Mesodermal cell (in vitro differentiated cells): Measurements from ENCODE around the gene ASH1L.

ENCODE experiments used
- H3K27ac ChIP-seq: 2 replicates; pipeline ENCODE4 v1.7.0; 2013; ENCODE audit warnings: mild to moderate bottlenecking, low read depth, low read length, moderate library complexity; ENCODE audit not compliant: severe bottlenecking
- H3K36me3 ChIP-seq: 2 replicates; pipeline ENCODE4 v1.7.1; 2013; ENCODE audit warnings: mild to moderate bottlenecking, low read length, moderate library complexity; ENCODE audit not compliant: control insufficient read depth, insufficient read depth
- H3K4me1 ChIP-seq: one replicate; pipeline ENCODE4 v1.7.1; 2013; ENCODE audit warnings: mild to moderate bottlenecking, low read length; ENCODE audit not compliant: insufficient read depth, control insufficient read depth, poor library complexity, severe bottlenecking
- H3K4me3 ChIP-seq: 2 replicates; pipeline ENCODE4 v1.7.0; 2013; ENCODE audit warnings: low read length, control low read depth, mild to moderate bottlenecking; ENCODE audit not compliant: insufficient read depth, poor library complexity, severe bottlenecking; ENCODE audit errors: extremely low read depth
- H3K9me3 ChIP-seq: 2 replicates; pipeline ENCODE4 v1.7.1; 2013; ENCODE audit warnings: mild to moderate bottlenecking, low read length, moderate library complexity; ENCODE audit not compliant: control insufficient read depth
- WGBS, 2 experiments: methylation state at CpG; one replicate each; pipeline ENCODE4 v1.1.5; 2013; ENCODE audit warnings: missing lambda C conversion rate in 2 of 2; ENCODE audit not compliant: insufficient coverage in 2 of 2; 5-methylcytosine and 5-hydroxymethylcytosine counted together

The ASH1L gene

DNA sequence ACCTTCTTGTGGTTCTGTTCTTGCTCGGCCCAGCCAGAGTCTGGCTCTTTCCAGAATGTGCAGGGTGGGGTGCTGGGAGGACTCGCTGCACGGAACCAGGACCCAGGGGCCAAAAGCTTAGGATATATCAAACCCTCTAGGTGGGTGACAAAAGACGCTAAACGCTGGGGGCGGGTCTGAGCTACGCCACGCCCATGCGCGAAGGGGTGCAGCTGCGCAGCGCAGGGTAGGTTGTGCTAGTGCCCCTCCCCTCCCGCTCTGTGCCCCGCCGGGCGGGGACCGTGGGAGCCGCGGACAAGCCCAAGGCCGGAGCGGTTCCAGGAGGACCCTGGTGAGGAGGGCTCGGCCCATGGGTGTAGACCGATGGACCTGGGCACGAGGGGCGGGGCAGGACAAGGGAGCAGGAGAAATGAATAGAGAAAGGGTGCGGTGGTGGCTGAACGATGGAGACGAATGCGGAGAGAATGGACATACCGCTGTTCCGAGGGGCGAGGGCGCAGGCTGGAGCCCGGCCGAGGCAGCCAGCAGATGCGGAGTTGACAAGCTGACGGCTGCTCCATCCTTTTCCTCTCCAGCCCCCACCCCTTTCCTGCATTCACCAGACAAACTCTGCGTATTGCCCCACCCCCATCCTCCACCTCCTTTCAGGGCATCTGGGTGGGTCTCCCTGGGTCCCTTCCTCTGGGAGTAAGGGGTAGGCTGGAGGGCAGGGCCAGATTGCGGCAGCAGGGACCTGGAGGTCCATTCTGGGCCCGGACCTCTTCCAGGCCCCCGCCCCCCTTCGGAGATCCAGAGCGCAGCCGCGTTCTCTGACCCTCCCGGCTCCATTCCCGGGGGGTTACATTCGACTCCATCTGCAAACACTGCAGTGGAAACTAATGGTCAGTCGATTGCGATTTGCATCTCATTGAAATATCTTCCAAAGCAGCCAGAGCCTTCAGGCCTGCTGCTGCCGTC is 241.7 kb downstream of the ASH1L start, which contains the start of gene RUSC1:
Gene RUSC1, plus strand, starts transcription at position 234 of the 957 bp plus-strand sequence. CDS start 880 bp downstream, outside the sequence.
- 50% methylated on average over 33 to 46 of the region's 51 CpGs for whole genome bisulfite sequencing, 2 experiments
- H3K4me1 ChIP-seq = peaks cover 39% of the 10 kb centered on the region

GRCh38 chr1:155320252-155320651 is 242.4 kb downstream of the ASH1L start:
- Histone ChIP-seq H3K4me1 (peaks cover 32% of the 10 kb centered on the region), H3K27ac (peak overlapping the region; percentile 2), H3K9me3 (no peaks in the 10 kb centered on the region), H3K4me3 (peak overlapping the region; percentile 11), H3K36me3 (peaks cover 51% of the 10 kb centered on the region)
- 89 to 94% methylated on average over 9 to 11 of the region's 11 CpGs for WGBS, 2 experiments

More for the DNA sequence above, 241.7 kb downstream of the ASH1L start, which contains the start of gene RUSC1:
- H3K27ac ChIP-seq = peak within 1 kb of the TSS; percentile 16
- H3K4me3 ChIP-seq = peak within 1 kb of the TSS; percentile 11
- H3K9me3 ChIP-seq = no peaks in the 10 kb centered on the region
- H3K36me3 ChIP-seq = peaks cover 54% of the 10 kb centered on the region

DNA sequence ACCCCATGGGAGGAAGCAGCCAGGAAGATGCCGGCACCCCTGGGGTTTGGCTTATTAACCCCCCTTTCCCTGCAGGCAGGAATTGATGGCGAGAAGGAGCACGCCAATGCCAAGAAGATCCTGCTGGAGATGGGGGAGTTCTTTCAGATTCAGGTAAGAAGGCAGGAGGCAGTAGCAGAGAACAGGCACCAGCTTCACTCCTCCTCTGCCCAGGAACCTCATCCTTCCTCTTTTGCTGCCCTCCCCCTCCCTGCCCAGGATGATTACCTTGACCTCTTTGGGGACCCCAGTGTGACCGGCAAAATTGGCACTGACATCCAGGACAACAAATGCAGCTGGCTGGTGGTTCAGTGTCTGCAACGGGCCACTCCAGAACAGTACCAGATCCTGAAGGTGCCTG is 243.1 kb downstream of the ASH1L start:
- no peak overlapping the region for H3K4me3 ChIP-seq
- H3K27ac ChIP-seq = peak overlapping the region; percentile 2
- H3K9me3 ChIP-seq = no peaks in the 10 kb centered on the region
- 94 to 100% methylated on average over 1 to 3 of the region's 5 CpGs for WGBS, 2 experiments
- peaks cover 31% of the 10 kb centered on the region for H3K4me1 ChIP-seq
- H3K36me3 ChIP-seq = peaks cover 57% of the 10 kb centered on the region

DNA sequence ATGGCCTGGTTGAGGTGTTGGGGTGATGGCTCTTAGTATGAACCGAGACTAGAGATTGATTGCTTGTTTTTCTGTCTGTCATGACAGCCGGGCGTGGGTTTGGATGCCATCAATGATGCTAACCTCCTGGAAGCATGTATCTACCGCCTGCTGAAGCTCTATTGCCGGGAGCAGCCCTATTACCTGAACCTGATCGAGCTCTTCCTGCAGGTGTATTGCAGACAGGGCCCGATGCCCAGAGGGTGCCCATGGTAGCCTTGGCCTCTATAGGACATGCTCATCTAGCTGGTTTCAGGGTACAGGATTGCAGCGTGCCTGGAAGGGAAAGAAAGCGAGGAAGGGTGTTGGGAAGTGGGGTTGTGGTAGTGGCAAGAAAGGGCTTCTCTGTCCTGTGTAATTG is 244.5 kb downstream of the ASH1L start:
- H3K27ac ChIP-seq = no peak overlapping the region
- no peaks in the 10 kb centered on the region for H3K9me3 ChIP-seq
- peaks cover 31% of the 10 kb centered on the region for H3K4me1 ChIP-seq
- H3K36me3 ChIP-seq = peaks cover 72% of the 10 kb centered on the region
- WGBS, 2 experiments = 97 to 100% methylated on average over 7 to 9 of the region's 9 CpGs
- H3K4me3 ChIP-seq = no peak overlapping the region

DNA sequence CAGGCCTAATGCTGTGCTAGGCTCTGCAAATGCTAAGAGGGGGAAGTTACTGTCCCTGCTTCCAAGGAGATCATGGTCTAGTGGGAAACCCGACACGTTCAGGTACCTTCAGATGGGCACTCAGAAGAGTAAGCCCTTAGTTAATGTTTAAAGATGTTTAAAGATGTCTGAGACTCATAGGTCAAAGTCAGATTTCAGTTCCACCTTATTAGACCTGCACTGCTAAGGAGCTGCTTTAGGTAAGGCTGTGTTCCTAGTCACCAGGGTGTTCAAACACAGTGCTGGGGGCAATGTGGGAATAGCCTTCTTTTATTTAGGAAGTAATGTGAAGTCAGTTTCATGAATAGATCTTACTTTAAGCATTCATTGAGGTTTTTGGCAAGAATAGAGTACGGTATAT is 245.7 kb downstream of the ASH1L start:
- 88 to 96% methylated on average over 2 to 3 of the region's 3 CpGs for WGBS, 2 experiments
- no peak overlapping the region for H3K27ac ChIP-seq
- H3K9me3 ChIP-seq = no peaks in the 10 kb centered on the region
- H3K36me3 ChIP-seq = peaks cover 83% of the 10 kb centered on the region
- H3K4me1 ChIP-seq = peaks cover 31% of the 10 kb centered on the region
- no peak overlapping the region for H3K4me3 ChIP-seq

- Histone ChIP-seq H3K27ac (no peak overlapping the region), H3K9me3 (no peaks in the 10 kb centered on the region), H3K36me3 (peaks cover 83% of the 10 kb centered on the region), H3K4me1 (peaks cover 15% of the 10 kb centered on the region), H3K4me3 (no peak overlapping the region)
- WGBS, 2 experiments = 95 to 97% methylated on average over 7 to 8 of the region's 8 CpGs
These were observed 249.3 kb downstream of the ASH1L start for GRCh38 chr1:155313261-155313660.

GRCh38 chr1:155309423-155310021 is 253.1 kb downstream of the ASH1L start:
- WGBS, 2 experiments = 49 to 58% methylated on average over 4 to 5 of the region's 11 CpGs
- Histone ChIP-seq H3K9me3 (no peaks in the 10 kb centered on the region), H3K36me3 (peaks cover 50% of the 10 kb centered on the region), H3K4me1 (peaks cover 31% of the 10 kb centered on the region), H3K4me3 (peak overlapping the region; percentile 96), H3K27ac (peak overlapping the region; percentile 92)

DNA sequence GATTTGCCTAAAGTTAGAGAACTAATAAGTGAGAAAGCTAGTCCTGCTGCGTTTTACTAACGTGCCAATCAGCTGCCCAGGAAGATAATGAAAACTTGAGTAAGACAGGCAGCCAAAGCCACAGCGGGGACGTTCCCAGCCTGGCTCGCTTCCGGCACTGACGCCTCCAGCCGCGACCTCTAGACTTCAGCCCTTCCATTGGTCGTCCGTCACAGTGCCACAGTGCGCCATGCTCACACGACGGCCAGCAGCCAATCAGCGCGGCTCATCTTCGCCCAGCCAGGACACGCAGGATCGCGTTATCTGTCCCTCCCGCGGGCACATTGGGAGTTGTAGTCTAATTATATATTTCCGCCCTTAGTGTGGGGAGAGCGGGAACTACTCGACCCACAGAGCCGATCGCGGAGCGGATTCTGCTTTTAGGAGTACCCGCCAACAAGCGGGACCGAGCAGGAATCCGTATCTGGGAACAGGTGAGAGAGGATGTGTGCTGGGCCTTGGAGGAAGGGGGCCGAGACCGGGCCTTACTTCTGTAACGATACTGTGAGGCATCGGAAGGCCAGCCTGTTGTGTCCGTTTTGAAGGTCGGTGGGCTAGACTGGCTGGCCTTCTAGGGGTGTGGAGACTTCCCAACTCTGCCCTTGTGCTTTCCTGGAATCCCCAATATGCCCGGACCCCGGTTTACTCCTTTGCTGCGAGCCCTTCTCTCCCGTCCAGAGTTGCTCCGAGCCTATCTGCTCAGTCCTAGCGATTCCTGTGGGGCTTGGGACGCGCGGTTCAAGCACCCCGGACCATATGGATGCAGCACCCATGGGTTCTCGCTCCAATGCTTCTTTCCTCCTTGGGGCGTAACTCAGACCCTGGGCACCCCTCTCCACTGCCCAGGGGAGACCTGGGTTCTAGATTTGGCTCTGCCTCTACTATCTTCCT is 253.8 kb downstream of the ASH1L start, which contains the start of gene FDPS:
Gene FDPS, plus strand, starts transcription at position 374 of the 930 bp plus-strand sequence. CDS start 924 bp downstream, outside the sequence.
- Histone ChIP-seq H3K4me3 (peak within 1 kb of the TSS; percentile 96), H3K36me3 (peaks cover 43% of the 10 kb centered on the region), H3K9me3 (no peaks in the 10 kb centered on the region), H3K27ac (peak within 1 kb of the TSS; percentile 92), H3K4me1 (peaks cover 31% of the 10 kb centered on the region)
- WGBS, 2 experiments = 0% methylated on average over 41 to 49 of the region's 51 CpGs

DNA sequence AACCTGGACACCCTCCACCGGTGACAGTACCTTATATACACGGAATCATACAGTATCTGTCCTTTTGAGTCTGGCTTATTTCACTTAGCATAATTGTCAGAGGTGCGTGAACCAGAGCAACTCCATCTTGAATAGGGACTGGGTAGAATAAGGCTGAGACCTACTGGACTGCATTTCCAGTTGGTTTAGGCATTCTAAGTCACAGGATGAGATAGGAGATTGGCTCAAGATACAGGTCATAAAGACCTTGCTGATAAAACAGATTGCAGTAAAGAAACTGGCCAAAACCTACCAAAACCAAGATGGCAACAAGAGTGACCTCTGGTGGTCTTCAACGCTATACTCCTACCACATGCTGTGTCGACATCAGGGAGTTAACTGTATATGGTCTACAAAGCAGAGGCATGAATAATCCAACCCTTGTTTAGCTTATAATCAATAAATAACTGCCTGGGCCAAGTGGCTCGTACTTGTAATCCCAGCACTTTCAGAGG is 255.3 kb downstream of the ASH1L start:
- Histone ChIP-seq H3K27ac (peak overlapping the region; percentile 92), H3K4me1 (peaks cover 26% of the 10 kb centered on the region), H3K36me3 (peaks cover 29% of the 10 kb centered on the region), H3K4me3 (no peak overlapping the region), H3K9me3 (no peaks in the 10 kb centered on the region)
- WGBS, 2 experiments = 74 to 100% methylated on average over 3 to 4 of the region's 6 CpGs
